A204.1 (cell line): ENCODE measurements around the gene MACF1.

Experiments
- FAIRE-seq: peaks from 2 replicates; lab custom pipeline; 2012; peaks lifted over from hg19 to GRCh38; lab: Jason Lieb, UNC

Gene MACF1

GRCh38 chr1:39397487-39397886 lies 193.0 kb downstream of the MACF1 start:
- FAIRE-seq, result no peak

DNA sequence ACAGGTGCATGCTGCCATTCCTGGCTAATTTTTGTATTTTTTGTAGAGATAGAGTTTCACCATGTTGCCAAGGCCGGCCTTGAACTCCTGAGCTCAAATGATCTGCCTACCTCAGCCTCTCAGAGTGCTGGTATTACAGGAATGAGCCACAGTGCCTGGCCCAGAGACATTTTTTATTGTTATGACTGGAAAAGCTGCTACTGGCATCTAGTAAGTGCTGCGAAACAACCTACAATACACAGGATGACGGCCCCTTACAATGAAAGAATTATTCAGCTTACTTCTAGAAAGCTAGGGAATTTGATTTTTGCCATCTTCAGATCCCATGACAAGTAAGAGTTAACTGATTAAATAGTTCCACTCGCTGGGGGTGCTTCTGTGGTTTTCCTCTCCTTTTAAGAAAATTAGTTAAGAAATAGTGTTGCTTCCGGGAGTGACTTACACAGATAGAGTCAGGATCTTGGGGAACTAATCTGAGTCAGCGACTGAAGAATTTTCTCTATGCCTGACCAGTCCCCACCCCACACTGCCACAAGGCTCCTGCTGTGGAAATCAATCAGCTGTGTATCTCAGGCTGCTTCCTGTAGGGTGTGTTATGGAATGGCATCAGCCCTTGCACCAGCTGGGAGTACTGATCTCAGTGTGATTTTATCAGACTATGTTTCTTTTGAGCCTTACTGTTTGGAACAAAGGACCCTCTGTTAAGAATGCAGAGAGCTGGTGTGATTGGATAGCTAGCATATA lies 194.0 kb downstream of the MACF1 start:
- FAIRE-seq, result peak; percentile 84

- no peak for FAIRE-seq
Observed at GRCh38 chr1:39401106-39401505, 196.6 kb downstream of the MACF1 start.

DNA sequence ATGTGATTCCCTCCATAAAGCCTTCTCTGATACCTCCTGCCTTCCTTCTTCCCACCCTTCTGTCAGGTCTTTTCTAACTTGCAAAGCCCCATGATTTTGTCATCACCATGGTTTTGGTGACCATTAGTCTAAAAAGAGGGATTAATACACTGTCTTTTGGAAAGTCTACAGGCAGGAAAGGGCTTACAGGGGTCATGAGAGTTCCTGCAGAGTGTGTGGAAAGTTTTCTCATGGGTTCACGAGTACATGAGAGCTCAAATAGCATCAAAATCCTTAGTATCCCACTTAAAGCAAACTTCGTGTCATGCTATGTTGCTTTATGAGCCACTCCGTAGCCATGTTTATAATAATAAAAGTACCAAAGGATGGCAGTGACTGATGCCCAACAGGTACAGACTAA lies 200.4 kb downstream of the MACF1 start:
- no peak for FAIRE-seq

DNA sequence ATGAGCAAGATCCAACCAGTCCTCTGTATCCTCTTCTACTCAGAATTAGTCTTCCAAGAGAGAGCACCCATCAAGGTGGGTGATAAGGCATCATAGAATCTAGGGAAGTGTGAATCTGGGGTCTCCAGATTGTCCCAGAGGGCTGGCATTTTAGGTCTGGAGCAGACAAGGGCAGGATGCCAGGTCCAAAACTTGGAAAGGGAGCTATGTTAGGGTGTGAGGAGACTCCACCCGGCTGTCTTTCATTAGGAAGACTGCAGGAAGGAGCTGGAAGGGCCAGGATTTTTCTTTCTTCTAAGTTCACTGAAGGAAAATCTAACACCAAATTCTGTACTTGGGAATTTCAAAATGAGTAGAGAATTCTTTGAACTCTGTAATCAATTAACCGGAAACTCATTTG lies 200.9 kb downstream of the MACF1 start:
- FAIRE-seq, result no peak

DNA sequence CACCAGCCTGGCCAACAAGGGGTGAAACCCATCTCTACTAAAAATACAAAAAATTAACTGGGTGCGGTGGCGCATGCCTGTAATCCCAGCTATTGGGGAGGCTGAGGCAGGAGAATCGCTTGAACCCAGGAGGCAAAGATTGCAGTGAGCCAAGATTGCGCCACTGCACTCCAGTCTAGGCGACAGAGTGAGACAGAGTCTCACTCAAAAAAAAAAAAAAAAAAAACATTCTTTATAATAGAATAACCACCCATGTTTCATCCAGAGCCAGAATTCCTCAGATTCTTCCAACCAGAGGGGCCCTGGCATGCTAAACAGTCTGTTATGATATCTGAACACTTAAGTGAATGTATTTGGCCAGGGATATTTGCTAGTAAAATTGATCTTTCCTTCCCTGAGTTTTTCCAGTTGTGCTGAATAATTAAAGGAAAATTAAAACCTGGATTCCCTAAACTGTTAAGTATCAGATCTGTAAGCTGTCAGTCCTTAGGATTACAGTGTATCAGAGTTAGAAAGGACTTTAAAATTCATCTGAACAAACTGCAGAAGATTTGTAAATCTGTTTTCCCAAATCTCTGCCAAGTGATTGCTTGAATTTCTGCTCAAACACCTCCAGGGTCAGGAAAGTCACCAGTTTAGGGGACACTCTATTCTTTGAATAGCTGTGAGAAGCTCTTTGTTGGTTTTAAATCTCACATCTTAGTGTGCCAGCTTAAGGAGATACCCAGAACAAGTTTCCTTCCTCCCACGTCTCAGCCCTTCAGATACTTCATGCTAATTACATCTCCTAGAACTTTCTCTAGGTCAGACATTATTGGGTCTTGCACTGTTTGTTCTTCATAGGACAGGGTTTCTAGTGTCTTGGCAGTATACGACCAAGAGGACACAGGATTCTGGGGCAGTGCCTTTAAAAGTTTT lies 202.3 kb downstream of the MACF1 start:
- FAIRE-seq, result no peak

GRCh38 chr1:39407510-39407895 lies 203.0 kb downstream of the MACF1 start:
- FAIRE-seq, result no peak

GRCh38 chr1:39407896-39408640 lies 203.6 kb downstream of the MACF1 start:
- no peak for FAIRE-seq

DNA sequence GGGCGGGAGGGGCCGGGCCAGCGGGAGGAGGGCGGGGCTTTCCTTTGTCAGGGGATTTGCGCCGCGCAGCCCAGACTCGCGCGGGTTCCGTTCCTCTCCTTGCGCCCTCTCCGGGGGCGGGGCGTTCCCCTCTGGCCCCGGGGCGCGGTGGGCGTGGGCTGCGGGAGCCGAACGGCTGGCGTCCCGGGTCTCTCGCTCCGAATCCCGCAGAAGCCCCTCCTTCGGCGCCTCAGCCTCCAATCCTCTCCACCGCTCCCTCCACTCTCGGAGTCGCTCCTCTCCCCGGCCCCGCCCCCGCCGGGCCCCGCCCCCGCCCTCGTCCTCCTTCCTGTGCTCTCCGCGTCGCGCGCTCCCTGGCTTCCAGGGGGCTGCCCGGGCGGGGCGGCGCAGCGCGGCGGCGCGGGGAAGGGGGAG lies 204.2 kb downstream of the MACF1 start:
- no peak for FAIRE-seq

DNA sequence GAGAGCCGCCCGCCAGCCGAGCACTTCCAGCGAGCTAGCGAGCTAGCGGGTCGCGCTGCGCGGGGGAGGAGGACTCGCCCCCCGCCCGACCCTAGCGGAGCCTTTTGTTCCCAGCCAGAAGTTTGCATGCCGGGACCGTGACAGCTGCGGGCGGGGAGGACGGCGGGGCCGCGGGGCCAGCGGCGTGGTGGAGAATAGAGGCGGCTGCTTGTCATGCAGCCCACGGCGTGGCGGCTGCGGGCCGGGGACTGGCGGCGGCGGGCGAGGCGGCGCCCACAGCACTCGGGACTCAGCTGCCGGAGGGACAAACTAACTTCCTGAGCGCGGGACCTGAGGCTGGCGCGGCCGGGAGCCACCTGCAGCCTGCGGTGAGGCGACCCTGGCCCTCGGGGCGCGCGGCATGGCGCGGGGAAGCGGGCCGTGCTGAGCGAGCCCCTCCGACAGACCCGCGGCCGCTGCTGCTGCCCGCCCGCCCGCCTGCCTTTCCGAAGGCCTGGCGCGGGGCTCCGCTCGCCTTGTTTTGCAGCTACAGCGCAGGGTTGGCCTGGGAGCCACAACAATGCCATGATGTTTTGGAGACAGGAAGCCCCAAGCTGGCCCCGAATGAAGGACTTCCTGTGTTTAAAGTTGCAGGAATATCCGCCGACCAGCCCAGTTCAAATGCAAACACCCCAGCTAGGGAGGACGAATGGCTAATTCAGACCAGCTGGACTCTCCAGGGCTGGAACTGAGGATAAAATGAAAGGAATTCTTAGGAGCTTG lies 204.7 kb downstream of the MACF1 start:
- FAIRE-seq, result no peak

- FAIRE-seq, result peak; percentile 23
Observed at GRCh38 chr1:39410915-39411436, 206.5 kb downstream of the MACF1 start.

GRCh38 chr1:39411526-39412478 lies 207.3 kb downstream of the MACF1 start:
- FAIRE-seq, result no peak

DNA sequence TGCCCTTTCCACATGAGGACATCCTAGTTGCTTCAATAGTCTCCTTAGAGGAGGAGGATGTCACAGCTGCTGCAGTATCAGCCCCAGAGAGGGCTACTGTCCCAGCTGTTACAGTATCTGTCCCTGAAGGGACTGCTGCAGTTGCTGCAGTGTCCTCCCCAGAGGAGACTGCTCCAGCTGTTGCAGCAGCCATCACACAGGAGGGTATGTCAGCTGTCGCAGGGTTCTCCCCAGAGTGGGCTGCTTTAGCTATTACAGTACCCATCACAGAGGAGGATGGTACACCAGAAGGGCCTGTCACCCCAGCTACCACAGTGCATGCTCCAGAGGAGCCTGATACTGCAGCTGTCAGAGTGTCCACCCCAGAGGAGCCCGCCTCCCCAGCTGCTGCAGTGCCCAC lies 208.4 kb downstream of the MACF1 start:
- no peak for FAIRE-seq

DNA sequence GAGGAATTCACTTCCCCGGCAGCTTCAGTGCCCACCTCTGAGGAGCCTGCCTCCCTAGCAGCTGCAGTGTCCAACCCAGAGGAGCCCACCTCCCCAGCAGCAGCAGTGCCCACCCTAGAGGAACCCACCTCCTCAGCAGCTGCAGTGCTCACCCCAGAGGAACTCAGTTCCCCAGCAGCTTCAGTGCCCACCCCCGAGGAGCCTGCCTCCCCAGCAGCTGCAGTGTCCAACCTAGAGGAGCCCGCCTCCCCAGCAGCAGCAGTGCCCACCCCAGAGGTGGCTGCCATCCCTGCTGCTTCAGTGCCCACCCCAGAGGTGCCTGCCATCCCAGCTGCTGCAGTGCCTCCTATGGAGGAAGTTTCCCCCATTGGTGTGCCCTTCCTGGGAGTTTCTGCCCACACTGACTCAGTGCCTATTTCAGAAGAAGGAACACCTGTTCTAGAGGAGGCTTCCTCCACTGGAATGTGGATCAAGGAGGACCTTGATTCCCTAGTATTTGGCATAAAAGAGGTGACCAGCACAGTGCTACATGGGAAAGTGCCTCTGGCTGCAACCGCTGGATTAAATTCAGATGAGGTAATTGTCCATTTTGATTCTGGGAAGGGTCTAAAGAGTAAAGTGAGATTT lies 209.5 kb downstream of the MACF1 start:
- FAIRE-seq, result no peak

GRCh38 chr1:39415553-39415952 lies 211.1 kb downstream of the MACF1 start:
- FAIRE-seq, result no peak

GRCh38 chr1:39416609-39417008 lies 212.1 kb downstream of the MACF1 start:
- FAIRE-seq, result no peak

DNA sequence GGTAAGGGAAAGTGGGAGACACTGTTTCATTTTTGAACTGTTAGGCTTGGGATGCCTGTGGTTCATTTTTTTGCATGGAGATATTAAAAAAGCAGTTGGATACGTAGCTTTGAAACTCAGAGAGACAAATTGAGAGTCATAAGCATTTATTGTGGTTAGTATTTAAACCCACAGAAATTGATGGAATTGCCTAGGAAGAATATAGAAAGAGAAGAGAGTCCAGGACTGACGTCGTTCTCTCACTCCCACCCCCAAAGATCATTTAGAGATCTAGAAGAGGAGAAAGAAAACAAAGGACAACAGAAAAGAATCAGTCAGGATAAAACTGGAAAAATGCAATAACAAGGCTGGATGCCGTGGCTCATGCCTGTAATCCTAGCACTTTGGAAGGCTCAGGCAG lies 213.7 kb downstream of the MACF1 start:
- no peak for FAIRE-seq

DNA sequence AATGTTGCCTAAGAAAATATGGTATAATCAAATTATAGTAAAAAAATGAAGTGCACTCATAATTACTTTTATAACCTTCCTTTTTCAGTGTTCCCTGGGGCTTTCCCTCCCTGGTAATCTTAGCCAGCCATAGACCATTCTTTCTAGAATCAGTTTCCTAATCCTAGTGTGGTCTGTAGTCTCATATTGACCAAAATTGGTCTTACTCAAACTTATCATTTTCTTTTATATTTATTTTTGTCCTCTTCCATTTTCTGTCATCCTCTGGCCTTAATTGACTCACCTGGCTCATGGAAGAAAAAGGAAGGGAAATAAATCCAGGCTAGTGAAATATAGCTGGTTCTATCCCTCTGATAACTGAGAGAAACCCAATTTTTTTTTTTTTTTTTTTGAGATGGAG lies 216.0 kb downstream of the MACF1 start:
- no peak for FAIRE-seq

GRCh38 chr1:39422614-39423013 lies 218.1 kb downstream of the MACF1 start:
- no peak for FAIRE-seq

- FAIRE-seq, result no peak
Observed at GRCh38 chr1:39425151-39425550, 220.7 kb downstream of the MACF1 start.
